Measurements from ENCODE around the gene BASP1.
"Not testable (repeated sequence)": the region's sequence is repeated elsewhere in the genome, so short reads cannot be mapped to it uniquely, and the experiment has no call there.

BASP1 gene

DNA sequence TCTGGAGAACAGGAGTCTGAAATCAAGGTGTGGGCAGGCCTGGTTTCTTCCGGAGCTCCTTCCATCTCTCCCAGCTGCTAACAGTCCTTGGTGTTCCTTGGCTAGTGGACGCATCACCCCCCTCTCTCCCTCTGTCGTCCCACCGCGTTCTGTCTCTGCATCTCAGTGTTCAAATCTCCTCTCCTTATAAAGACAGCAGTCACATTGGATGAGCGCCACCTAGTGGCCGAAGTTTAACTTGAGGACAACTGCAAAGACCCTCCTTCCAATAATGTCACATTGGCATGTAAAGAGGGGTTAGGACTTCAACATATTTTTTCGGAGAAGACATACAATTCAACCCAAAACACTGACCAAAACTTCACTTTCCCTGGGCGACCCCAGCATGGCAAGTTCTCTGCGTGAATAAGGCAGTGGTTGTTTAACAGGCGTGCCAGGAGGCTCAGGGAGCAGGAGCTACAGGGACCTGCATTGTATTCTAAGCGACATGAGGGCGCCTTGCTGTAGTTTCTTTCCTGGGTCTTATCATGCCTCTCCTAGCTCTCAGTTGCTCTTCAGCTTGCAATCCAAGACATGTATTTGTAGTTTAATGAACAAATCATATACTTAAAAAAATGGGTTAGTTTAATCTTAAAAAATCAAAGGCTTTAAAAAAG, 27.9 kb upstream of the BASP1 start:
- Histone ChIP-seq H3K4me3 (ENCODE audit: low read depth, low read length) (no peak overlapping the region), H3K9me3 (no peaks in the 10 kb centered on the region), H3K27me3 (no peaks in the 10 kb centered on the region; the same call in 1 of the 2 replicates), H3K36me3 (no peaks in the 10 kb centered on the region), H3K4me1 (no peaks in the 10 kb centered on the region)
- DNase-seq: peak; percentile 84
- TF ChIP-seq, protein P1, sequence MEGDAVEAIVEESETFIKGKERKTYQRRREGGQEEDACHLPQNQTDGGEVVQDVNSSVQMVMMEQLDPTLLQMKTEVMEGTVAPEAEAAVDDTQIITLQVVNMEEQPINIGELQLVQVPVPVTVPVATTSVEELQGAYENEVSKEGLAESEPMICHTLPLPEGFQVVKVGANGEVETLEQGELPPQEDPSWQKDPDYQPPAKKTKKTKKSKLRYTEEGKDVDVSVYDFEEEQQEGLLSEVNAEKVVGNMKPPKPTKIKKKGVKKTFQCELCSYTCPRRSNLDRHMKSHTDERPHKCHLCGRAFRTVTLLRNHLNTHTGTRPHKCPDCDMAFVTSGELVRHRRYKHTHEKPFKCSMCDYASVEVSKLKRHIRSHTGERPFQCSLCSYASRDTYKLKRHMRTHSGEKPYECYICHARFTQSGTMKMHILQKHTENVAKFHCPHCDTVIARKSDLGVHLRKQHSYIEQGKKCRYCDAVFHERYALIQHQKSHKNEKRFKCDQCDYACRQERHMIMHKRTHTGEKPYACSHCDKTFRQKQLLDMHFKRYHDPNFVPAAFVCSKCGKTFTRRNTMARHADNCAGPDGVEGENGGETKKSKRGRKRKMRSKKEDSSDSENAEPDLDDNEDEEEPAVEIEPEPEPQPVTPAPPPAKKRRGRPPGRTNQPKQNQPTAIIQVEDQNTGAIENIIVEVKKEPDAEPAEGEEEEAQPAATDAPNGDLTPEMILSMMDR (IDR thresholded peaks at IDR 0.05; ENCODE audit: low read depth, low read length): peak; percentile 90

DNA sequence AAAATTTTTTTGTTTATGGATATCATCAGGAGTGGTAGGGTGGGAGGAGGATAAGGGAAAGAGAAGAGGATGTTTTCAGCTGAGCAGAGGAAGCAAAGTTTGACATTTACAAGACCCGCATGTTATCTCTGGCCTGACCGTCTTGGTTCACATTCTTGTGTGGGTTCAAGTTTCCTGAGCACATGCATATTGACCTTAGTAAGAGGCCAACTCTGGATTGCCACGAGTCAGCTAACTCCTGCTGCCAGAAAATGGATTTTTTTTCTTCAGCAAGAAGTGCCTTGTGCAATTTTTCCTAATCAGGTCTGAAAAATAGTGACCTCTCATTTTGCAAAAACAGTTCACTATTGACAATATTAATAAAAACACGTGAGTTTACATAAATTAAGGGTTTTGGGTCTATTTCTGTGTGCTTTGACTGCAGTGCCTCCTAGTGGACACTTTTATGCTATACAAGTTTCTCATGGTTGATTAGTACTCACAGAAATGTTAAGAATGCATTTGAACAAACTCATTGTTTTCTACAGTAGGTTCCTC, 27.1 kb upstream of the BASP1 start:
- DNase-seq: no peak
- no peaks in the 10 kb centered on the region for H3K9me3 ChIP-seq

DNA sequence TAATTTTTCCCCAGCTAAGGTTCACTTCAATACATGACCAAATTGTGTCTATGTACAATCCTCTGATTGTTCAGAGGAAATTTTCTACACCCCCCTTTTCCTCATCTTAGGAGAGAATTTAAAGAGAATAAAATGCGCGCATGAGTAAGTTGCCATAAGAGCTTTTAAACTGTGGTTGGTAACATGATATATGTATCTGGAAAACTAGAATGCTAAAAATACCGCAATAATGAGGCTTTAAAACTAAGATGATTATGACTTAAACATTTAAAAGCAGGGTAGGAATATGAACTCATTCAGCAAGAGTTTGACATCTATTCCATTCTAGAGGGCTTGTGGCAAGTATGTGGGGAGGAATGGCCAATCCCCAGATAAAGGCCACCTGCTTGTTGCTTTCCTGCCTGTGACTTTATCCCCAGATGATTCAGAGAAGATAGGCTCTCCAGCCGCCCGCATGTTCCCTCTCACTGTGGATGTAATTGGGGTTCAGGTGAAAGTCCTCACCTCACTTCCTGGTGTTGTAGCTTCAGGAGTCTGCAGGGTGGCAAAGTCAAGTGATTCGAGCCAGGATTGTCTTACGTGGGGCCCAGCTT, 26.5 kb upstream of the BASP1 start:
- no peaks in the 10 kb centered on the region for H3K9me3 ChIP-seq
- no peak overlapping the region for H3K4me3 ChIP-seq (ENCODE audit: low read depth, low read length)
- no peaks in the 10 kb centered on the region for H3K4me1 ChIP-seq
- H3K27me3 ChIP-seq: peaks cover under 1% of the 10 kb centered on the region
- TF ChIP-seq, protein P1 (IDR thresholded peaks at IDR 0.05; ENCODE audit: low read depth, low read length): no peak
- no peak for DNase-seq
- no peaks in the 10 kb centered on the region for H3K36me3 ChIP-seq

More for the DNA sequence above, 27.1 kb upstream of the BASP1 start:
- Histone ChIP-seq H3K36me3 (no peaks in the 10 kb centered on the region), H3K4me3 (ENCODE audit: low read depth, low read length) (no peak overlapping the region), H3K4me1 (no peaks in the 10 kb centered on the region), H3K27me3 (no peaks in the 10 kb centered on the region; the same call in 1 of the 2 replicates)
- TF ChIP-seq, protein P1 (IDR thresholded peaks at IDR 0.05; ENCODE audit: low read depth, low read length): peak; percentile 88

DNA sequence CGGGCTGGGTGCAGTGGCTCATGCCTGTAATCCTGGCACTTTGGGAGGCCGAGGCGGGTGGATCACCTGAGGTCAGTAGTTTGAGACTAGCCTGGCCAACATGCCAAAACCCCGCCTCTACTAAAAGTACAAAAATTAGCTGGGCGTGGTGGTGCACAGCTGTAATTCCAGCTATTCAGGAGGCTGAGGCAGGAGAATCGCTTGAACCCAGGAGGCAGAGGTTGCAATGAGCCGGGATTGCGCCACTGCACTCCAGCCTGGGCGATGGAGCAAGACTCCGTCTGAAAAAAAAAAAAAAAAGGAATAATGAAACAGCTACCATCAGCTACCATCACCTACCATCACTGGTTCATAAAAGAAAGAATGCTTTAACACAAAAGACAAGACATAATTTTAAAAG, 25.9 kb upstream of the BASP1 start:
- not testable (repeated sequence) for H3K4me1 ChIP-seq; DNase-seq; H3K27me3 ChIP-seq; H3K9me3 ChIP-seq; H3K4me3 ChIP-seq (ENCODE audit: low read depth, low read length); H3K36me3 ChIP-seq

DNA sequence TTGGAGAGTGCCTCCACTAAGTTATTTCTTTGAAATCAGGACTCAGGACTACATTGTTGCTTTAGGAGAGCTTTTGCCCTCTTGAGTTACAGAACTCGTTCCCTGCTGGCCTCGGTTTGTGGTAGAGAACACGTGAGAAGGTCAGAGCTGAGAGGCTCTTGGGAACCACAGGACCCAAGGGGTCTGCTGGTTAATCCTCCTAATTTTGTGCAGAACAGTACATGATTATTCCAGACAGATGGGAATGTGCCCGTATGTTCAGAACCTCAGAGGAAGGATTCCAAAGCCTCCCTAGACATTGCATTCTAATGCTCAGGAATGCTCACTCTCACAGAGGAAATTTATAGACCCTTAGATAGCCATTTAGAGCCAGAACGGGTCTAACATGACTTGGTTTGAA, 25.2 kb upstream of the BASP1 start:
- peaks cover 5% of the 10 kb centered on the region for H3K27me3 ChIP-seq
- H3K36me3 ChIP-seq: no peaks in the 10 kb centered on the region
- no peak overlapping the region for H3K4me3 ChIP-seq (ENCODE audit: low read depth, low read length)
- H3K4me1 ChIP-seq: no peaks in the 10 kb centered on the region
- no peaks in the 10 kb centered on the region for H3K9me3 ChIP-seq
- DNase-seq: no peak
- TF ChIP-seq, protein P1 (IDR thresholded peaks at IDR 0.05; ENCODE audit: low read depth, low read length): no peak

DNA sequence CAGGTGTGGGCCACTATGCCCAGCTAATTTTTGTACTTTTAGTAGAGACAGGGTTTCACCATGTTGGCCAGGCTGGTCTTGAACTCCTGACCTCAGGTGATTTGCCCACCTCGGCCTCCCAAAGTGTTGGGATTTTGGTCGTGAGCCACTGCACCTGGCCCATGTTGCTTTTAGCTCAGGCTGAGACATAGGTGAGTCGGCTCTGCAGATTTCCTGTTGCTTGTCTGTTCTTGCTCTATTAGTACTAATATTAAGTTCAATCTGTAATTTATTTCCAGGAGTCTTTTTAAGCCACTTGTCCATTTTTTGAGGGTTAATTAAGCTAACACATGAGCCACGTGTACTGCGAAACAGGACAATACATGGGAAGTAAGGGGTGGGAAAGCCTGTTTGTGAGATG, 21.4 kb upstream of the BASP1 start:
- peaks cover 5% of the 10 kb centered on the region for H3K27me3 ChIP-seq
- no peaks in the 10 kb centered on the region for H3K9me3 ChIP-seq
- TF ChIP-seq, protein P1 (IDR thresholded peaks at IDR 0.05; ENCODE audit: low read depth, low read length): no peak
- no peaks in the 10 kb centered on the region for H3K36me3 ChIP-seq
- no peak for DNase-seq
- H3K4me1 ChIP-seq: no peaks in the 10 kb centered on the region
- no peak overlapping the region for H3K4me3 ChIP-seq (ENCODE audit: low read depth, low read length)
